RCC 7860 (cell line): ENCODE data around the gene DLK2.
"Not testable (repeated sequence)": the region's sequence is repeated elsewhere in the genome, so short reads cannot be mapped to it uniquely, and the experiment has no call there.

Experiments used
- DNase-seq: peaks from one replicate; pipeline ENCODE4 v3.0.0-alpha.2; 2015; ENCODE audit warnings: low spot score
- FAIRE-seq: peaks from 2 replicates; lab custom pipeline; 2012; peaks lifted over from hg19 to GRCh38; lab: Jason Lieb, UNC

The DLK2 gene

DNA sequence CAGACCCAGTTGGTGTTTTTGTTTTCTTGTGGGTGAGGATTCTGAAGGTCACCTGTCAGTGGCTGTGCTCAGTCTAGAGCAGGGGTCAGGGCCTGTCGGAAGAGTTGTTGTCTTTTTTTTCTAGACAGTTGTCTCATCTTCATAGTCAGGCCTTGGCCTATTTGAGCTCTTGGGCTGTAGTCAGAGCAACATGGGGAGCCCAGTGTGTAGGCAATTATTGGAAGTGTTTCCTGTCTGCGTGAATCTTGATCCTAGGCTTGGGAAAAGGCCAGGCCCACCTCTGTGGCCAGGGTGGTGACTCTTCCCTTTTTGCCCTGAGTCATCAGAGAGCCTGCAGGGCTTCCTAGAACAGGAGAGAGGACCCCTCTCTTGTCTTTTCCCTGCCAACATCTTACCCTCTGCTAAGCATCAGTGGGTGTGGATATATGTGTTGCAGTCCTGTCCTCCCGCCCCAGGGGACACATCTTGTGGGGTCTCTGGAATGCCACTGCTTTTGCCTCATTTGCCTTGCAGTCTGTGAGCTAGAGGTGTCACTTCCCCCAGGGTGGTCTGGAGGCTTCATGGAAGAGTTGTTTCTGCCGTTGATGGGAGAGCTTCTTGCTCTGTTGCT lies 33.4 kb upstream of the DLK2 start:
- no peak for DNase-seq
- no peak for FAIRE-seq

DNA sequence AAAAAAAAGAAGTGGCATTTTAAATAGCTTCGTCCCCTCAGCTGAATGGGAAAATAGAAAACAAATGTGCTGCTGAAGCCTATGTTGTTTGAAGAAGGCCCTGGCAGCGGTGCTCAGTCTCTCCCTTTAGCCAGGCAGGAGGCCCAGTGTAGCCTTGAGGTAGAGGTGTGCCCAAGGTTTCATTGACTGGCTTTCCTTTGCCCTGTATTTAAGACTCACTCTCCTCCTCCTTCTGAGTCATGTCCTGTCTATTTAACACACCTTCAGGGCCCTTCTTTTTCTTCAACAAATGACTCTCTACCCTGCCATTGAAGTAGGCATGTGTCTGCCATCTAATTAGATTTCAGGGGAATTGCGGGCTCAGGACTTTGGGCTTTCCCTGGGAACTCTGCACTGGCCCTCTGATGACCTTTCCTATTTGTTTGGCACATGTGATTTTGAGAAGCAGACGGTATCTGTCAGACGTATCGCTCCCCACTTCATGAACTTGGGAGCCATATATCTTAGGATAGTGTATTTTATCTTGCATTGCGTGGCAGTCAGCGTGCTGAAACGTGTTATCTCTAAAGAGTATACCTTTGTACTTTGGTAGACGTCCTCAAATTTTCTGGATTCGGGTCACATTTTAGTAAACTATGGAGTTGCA lies 26.4 kb upstream of the DLK2 start:
- DNase-seq: no peak
- FAIRE-seq: no peak

GRCh38 chr6:43481075-43481474 lies 25.7 kb upstream of the DLK2 start:
- no peak for FAIRE-seq

DNA sequence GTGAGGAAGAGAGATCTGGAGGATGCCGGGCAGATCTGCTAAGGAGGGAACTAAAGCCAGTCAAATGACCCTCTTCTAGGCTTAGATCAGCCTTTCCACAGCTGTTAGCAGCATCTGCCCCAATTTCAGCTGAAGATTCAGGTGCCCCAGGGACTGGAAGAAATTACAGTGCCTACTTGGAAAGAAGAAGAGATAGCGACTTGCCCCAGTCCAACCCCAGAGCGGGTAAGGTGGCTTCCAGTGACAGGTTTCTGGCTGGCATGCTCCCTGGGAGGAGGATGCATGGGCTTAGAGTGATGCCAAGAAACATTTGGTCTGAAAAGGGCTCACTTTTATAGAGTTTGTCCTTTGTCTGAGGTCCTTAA lies 22.6 kb upstream of the DLK2 start:
- FAIRE-seq (no peak), DNase-seq (no peak)

More at GRCh38 chr6:43481075-43481474, 25.7 kb upstream of the DLK2 start:
- DNase-seq: no peak

- DNase-seq (peak; percentile 38), FAIRE-seq (no peak)
Observed at GRCh38 chr6:43477235-43478007, 22.1 kb upstream of the DLK2 start, which contains the start of gene TJAP1. TJAP1 (plus strand) TSS chr6:43477570; CDS start chr6:43499002, 21,432 bp downstream.

GRCh38 chr6:43476746-43477145 lies 21.4 kb upstream of the DLK2 start:
- no peak for DNase-seq
- FAIRE-seq: no peak

GRCh38 chr6:43475516-43475915 lies 20.2 kb upstream of the DLK2 start:
- DNase-seq: no peak
- FAIRE-seq: no peak

- FAIRE-seq (no peak), DNase-seq (no peak)
Observed at GRCh38 chr6:43472515-43472914, 17.2 kb upstream of the DLK2 start.

GRCh38 chr6:43471399-43471798 lies 16.1 kb upstream of the DLK2 start:
- no peak for DNase-seq
- FAIRE-seq: no peak

DNA sequence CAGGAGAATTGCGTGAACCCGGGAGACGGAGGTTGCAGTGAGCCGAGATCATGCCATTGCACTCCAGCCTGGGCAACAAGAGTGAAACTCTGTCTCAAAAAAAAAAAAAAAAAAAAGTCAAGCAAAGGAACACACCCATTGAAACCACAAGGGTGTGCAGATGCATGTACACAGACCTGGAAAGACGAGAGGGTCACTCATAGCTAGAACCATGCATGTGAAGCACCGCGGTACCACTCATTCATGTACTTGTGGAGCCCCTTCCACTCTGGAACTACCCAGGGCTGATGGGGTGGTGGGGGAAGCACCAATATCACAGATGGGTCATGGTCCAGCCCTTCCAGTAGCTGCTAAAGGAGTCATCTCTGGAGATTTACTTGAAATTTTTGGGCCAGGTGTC lies 14.6 kb upstream of the DLK2 start:
- no peak for DNase-seq
- FAIRE-seq: no peak

GRCh38 chr6:43468748-43469681 lies 13.7 kb upstream of the DLK2 start:
- DNase-seq (no peak), FAIRE-seq (no peak)

GRCh38 chr6:43468240-43468639 lies 12.9 kb upstream of the DLK2 start:
- FAIRE-seq: no peak
- no peak for DNase-seq

DNA sequence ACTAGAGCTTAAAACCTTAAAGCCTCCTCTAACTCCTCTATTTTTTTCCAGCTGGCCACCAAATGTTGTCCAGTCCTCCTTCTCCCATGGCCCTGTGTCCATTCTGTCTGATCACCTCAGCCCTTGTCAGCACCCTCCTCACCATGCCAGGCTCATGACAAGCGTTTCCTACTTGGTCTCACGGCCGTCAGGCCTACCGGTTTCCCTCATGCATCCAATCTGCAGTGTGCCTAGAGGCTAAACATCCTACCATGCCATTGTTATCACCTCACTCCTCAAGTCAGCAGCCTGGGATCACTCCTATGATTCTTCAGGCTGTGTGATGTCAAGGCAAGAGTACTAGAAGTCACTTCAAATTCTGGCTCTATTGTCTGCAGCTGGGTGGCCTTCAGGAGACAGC lies 12.4 kb upstream of the DLK2 start:
- DNase-seq (no peak), FAIRE-seq (no peak)

DNA sequence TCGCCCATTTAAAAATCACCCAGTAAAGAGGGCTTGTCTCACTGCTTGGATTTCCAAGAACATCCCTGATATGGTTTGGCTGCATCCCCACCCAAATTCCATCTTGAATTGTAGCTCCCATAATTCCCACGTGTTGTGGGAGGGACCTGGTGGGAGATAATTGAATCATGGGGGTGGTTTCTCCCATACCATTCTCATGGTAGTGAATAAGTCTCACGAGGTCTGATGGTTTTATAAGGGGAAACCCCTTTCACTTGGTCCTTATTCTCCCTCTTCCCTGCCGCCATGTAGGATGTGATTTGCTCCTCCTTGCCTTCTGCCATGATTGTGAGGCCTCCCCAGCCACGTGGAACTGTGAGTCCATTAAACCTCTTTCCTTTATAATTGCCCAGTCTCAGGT lies 11.9 kb upstream of the DLK2 start:
- not testable (repeated sequence) for FAIRE-seq, DNase-seq

DNA sequence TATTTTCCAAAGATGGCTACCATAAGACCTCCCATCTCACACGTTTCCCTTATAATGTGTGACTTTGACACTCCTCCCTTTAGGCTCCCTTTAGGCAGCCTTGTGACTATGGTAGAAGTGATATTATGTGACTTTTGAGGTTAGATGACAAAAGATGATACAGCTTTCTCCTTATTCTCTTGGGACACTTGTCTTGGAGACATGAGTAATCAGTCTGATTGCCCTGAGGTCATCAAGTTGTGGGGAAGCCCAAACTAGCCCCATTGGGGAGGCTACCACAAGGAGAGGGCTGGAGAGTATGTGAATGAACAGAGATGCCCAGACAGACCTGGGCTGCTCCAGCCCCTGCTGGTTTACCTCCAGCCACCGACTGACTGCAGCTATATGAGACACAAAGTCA lies 10.6 kb upstream of the DLK2 start:
- DNase-seq: no peak
- FAIRE-seq: no peak

- DNase-seq (no peak), FAIRE-seq (no peak)
Observed at GRCh38 chr6:43464337-43464736, 9.0 kb upstream of the DLK2 start.

DNA sequence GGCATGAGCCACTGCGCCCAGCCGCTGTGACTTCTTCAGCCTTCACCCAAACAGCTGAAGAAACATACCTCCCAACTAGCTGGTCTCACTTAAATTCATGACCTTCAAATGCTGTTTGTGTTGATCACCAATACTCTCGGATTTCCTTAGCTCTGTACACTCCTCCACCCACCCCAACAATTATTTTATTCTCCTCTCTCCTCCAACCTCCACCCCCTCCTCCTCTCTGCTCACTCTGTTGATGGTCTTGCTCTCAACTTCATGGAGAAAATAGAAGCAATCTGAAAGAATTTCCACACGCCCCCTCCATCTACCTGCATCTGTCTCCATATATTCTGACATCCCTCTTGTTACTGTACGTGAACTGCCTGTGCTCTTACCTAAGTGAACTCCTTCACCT lies 6.6 kb upstream of the DLK2 start:
- DNase-seq (no peak), FAIRE-seq (no peak)

DNA sequence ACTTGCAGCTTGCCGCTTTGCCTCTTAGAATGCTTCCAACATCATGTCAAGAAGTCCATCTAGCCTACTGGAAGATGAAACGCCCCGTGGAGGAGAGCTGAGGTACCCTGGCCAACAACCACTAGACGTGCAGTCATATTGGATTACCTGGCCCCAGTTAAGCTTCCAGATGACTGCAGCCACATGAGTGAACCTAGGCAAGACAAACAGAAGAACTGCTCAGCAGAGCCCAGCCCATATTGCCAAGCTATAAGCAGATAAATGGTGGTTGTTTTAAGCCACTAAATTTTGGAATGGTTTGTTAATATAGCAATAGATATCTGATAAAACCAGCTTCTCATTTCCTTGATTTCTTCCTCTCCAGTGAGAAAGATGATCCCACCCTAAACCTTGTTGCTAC lies 4.7 kb upstream of the DLK2 start:
- DNase-seq: no peak
- FAIRE-seq: no peak

- FAIRE-seq: no peak
- no peak for DNase-seq
Observed at GRCh38 chr6:43459535-43459934, 4.2 kb upstream of the DLK2 start.

DNA sequence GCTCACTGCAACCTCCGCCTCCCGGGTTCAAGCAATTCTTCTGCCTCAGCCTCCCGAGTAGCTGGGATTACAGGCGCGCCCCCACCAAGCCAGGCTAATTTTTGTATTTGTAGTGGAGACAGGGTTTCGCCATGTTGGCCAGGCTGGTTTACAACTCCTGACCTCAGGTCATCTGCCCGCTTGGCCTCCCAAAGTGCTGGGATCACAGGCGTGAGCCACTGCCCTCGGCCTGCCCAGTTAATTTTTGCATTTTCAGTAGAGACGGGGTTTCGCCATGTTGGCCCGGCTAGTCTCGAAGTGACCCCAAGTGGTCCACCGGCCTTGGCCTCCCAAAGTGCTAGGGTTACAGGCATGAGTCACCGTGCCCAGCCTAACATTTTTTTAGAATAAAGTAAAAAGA lies 2.8 kb upstream of the DLK2 start:
- not testable (repeated sequence) for DNase-seq, FAIRE-seq

DNA sequence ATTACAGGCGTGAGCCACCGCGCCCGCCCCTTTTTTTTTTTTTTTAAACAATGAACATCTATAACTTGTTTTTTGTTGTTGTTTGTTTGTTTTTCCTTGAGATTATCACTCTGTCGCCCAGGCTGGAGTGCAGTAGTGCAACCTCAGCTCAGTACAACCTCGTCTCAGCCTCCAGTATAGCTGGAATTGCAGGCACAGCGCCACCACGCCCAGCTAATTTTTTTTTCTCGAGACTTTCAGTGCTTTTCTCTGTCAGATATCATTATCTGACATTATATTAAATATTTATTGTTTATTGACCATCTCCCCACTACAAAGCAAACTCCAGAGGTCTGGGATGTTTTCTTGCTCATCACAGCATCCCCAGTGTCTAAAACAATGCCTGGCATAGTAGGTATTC lies 2.3 kb upstream of the DLK2 start:
- no peak for FAIRE-seq
- DNase-seq: no peak
